Stimulated activated CD8-positive, alpha-beta memory T cell treated with anti-CD3 and anti-CD28 coated beads, Interleukin-7, amount 100 ng/mL, for 48 hours (primary cell): ENCODE data around the gene CNGA3.
"Not testable (repeated sequence)": the region's sequence is repeated elsewhere in the genome, so short reads cannot be mapped to it uniquely, and the experiment has no call there.

Source experiments
- DNase-seq, 2 donors: peaks; one replicate each; pipeline ENCODE4 v3.0.0-alpha.2; 2020; ENCODE audit warnings: low read depth in 1 of 2; ENCODE audit errors: extremely low read depth in 1 of 2

CNGA3 gene

GRCh38 chr2:98346311-98347236 lies at the start of gene CNGA3:
CNGA3 (plus strand) TSS chr2:98346456; CDS start chr2:98369976, 23,520 bp downstream.
- DNase-seq, result no peak

GRCh38 chr2:98297817-98298682 lies 48.2 kb upstream of the CNGA3 start:
- DNase-seq, result no peak

DNA sequence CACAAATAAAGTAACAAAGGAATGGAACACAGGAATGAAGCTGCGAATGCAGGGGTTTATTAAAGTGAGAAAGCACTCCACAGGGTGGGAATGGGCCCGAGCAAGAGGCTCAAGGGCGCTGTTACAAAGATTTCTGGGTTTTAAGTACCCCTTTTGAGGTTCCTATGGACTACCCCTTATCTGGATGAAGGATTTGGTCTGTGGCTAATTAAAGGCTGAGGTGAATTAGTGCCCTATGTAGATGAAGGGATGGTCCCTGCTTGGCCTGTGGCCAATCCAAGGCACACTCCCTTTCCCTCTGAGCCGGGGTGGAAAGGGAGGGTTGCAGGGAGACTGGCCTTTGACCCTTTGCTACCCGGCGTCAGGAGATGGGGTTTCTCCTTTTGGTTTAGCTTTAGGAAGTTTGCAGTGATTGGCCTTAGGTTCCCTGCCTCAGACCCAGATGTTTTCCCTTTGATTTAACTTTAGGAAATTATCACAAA lies 47.5 kb upstream of the CNGA3 start:
- DNase-seq, result no peak

DNA sequence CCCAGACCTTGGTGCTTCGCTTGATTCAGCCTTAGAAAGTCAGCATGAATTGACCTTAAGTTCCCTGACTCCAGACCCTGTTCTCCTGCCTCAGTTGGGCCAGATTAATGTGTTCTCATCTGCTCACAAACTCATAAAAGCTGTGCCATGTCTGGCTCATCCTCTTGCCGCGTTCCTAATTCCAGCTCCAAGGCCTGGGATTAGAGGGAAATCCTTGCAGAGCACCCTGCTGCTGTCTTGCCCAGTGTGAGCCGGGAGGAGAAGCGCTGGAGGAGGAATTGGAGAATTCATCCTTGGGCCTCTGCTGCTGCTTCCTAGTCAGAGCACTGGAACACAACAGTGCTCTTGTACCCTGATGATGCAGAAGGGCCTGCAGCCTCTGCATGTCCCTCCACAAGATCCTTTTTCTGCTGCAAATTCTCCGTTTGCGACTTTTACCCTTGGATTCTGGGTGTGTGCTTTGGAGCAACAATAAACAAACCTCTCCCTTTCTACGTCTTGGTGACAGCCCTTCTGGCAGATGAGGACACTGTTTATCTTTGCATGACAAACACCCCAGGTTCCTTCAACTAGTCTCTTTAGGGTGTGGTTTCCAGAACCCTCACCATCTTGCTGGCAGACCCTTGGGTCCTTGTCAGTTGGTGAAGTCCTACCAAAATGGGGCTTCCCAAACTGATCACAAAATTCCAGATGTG lies 46.9 kb upstream of the CNGA3 start:
- DNase-seq, result no peak

DNA sequence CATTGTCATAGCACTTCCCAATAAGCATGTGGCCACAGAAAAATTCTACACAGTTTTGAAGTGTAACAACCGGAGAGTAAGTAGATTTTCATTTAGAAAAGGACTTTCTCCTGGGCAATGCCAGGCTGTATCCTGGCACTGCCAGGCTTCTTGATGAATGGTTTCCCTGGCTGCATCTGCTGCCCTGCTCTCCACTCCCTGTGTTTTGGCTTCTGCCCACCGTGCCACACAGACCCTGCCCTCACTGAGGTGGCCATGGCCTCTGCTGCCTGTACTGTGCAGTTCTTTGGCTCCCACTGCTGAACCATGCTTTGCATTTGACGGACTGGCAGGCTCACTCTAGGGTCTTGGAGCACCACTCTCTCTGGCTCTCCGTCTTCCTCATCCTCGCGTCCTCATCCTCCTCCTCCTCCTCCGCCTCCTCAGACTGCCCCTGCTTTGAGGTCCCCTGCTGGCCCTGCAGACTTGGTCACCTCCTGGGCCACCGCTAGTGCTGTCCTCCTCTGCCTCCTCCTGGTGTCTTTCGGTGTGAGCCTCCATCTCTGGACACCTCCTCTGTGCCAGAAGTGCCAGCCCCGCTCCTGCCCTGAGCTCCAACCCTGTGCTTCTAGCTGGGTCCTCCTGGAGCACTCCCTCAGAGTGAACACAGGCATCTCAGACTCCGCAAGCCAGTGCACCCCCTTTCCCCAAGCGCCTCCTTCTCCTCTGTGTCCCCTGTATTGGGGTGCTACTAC lies 45.9 kb upstream of the CNGA3 start:
- DNase-seq, result no peak

GRCh38 chr2:98301469-98301868 lies 44.8 kb upstream of the CNGA3 start:
- DNase-seq, result no peak

DNA sequence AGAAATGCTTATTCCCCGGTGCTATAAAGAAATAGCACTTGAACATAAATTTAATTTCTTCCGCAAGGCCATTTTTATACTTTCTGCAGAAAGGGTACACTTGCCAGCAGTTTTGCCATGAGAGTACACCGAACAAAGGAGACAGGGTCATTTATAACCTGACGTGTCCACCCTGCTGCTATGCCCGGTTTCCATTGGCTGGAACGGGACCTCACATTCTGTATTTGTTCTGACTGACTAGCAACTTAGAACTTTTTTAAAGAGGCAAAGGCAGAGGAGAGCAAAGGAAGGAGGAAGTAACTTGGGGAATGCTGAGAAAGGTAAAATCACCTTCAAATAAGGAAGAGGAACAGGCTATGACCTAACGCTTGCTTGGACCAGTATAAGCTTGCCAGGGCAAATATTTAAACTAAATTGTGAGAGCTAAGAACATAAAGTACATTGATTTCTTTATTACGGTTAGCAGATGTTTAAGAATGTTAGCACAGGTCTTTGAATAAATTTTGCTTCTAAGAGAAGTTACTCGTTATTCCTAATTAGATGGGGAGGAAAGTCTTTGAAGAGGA lies 39.0 kb upstream of the CNGA3 start:
- DNase-seq, result not testable (repeated sequence)

DNA sequence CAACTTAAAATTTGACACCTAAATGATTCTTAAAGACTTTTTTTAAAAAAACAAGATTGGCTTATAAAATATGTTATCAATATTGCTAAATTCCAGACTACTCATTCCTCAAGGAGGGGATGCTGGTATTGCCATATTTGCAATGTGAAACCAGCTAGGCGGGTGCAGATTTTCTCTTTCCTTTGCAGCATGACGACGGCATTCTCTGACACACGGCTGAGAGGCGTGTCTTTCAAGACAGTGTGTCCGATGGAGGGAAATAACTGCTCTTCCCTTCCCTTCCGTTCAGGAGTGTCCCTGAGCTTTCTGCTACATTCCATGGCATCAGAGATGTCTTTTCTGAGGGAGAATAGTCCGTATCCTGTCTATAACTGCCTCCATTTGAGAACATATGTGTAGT lies 38.2 kb upstream of the CNGA3 start:
- no peak for DNase-seq

DNA sequence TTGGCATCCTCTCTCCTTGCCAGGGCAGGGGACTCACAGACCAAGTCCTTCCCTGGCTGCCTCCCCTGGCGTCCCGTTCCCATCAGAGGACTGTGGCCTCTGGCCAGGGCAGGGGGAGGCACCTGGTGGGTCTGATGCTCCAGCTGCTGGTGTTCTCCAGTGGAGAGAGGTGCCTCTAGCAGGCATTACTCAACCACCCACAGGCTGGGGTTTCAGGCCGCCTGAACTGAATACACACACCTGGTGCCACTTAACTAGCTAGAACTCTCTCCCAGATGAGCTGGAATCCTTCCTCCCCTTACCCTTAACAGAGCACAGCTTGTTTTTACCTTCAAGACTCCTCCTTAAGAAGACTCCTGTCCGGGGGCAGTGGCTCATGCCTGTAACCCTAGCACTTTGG lies 37.7 kb upstream of the CNGA3 start:
- no peak for DNase-seq

GRCh38 chr2:98309580-98309979 lies 36.7 kb upstream of the CNGA3 start:
- DNase-seq, result no peak

GRCh38 chr2:98310010-98310409 lies 36.2 kb upstream of the CNGA3 start:
- DNase-seq, result no peak

DNA sequence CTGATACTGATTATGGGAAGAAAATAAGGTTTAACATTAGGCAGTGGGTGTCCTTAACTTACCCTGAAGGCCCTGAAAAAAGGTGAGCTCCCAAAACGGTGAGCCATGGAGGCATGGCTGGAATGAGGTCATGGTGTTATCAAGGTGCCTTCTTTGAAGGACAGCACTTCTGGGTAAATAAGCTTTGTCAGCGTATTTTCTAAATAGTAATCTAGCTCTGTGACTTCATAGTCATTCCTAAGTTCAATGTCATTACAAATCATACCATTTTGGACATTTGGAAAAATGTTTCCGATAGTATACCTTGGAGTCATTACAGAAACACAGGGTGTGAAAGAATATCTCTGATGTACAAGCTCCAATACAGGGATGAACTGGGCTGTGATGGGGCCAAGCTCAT lies 35.2 kb upstream of the CNGA3 start:
- DNase-seq, result no peak

DNA sequence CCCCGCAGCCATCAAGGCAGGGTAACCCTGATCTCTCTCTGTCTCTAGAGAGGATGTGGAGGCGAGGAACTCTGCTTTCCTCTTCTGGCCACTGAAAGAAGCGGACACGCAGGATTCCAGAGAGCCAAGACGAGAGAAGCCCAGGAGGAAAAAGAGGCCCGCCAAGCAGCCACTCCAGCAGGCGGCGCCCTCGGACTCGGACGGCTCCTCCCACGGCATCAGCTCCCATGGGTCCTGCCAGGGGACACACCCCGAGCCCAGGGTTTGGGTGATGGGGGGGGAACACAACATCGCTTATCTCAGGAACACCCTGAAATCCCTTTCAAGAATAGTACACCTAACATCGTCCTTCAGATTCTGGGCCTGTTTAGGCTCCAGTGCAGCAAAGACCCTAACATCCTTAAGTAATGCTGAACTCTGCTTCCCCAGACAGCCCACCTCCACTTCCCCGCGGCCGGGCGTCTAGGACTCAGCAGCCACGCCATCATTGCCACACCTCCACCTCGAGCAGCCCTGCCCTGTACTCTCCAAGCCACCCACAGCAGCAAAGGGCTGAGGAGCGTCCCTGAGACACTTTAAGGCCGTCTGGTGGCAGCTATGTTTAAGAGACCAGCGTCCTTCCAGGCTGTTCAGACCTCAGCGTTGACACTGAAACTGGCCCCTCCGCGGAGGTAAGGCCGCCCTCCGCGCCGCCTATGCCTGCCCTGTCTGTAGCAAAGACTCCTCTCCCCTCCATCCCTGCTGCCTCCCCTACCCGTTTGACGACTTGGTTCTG lies 34.3 kb upstream of the CNGA3 start:
- no peak for DNase-seq

GRCh38 chr2:98313492-98314250 lies 32.6 kb upstream of the CNGA3 start:
- DNase-seq, result no peak

GRCh38 chr2:98314251-98314650 lies 32.0 kb upstream of the CNGA3 start:
- no peak for DNase-seq

DNA sequence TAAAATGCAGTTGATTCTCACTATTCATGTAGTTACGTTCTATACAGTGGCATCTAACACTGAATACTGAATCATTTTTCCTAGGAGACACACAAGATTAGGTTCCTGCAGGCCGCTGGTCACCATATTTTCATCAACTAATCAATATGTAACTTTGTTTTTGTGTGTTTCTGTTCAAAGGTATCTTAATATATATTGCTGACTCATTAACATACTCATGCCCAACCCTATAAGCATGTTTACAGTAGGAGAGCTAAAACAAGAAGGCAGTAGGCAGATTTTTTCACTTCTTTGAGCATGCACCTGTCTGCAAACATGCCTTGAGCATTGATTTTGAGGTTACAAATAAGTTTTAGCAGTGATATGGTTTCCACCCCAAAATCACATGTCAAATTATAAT lies 30.3 kb upstream of the CNGA3 start:
- DNase-seq, result no peak

DNA sequence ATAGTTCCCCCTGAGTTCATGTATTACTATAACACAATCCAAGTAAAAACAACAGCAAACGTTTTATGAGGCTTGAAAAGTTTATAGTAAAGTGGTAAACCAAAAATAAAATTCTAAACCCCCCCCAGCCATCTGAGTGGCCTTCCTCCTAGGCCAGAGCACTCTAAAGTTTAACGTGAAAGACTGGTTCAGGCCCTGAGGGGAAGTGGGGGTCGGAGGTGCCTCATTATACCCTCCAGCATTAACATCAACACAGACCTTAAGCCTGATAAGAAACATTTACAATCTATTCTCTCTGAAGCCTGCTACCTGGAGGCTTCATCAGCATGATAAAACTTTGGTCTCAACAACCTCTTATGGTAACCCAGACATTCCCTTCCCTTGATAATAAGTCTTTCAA lies 29.0 kb upstream of the CNGA3 start:
- DNase-seq, result no peak

DNA sequence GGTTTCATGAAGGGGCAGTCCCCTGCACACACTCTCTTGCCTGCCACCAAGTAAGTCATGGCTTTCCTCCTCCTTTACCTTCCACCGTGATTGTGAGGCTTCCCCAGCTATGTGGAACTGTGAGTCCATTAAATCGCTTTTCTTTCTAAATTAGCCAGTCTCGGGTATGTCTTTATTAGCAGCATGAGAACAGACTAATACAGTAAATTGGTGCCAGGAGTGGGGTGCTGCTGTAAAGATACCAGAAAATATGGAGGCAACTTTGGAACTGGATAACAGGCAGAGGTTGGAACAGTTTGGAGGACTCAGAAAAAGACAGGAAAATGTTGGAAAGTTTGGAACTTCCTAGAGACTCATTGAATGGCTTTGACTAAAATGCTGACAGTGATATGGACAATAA lies 26.1 kb upstream of the CNGA3 start:
- not testable (repeated sequence) for DNase-seq

- no peak for DNase-seq
Measured at GRCh38 chr2:98324181-98324580, 22.1 kb upstream of the CNGA3 start.
